K562 (cell line): Measurements from ENCODE around the gene FIS1. TPM values are rescaled to one million over a fixed set of nuclear protein-coding genes. Genes with fewer than 3 reads are reported as not detected.
A peak's percentile ranks its signal among the peaks of the same experiment; 100 is the strongest.

Experiments used
- ARID2 ChIP-seq: fragments of 450-650 bp; IDR thresholded peaks from 2 replicates; pipeline ENCODE4 v1.6.1; 2017; ENCODE audit warnings: antibody characterized with exemption, mild to moderate bottlenecking
- BCL6 ChIP-seq: fragments of 250-450 bp; sonication (Bioruptor Pico); IDR thresholded peaks from 2 replicates; pipeline ENCODE4 v1.4.0; 2020
- CEBPB ChIP-seq: fragments of 450-650 bp; IDR thresholded peaks from 2 replicates; pipeline ENCODE4 v1.6.1; 2016; ENCODE audit warnings: missing genetic modification characterization, missing compliant biosample characterization
- CEBPG ChIP-seq, 3 experiments: fragments of 200-800 bp in 1 of 3; sonication (Bioruptor generic) in 1 of 3; sonication (generic) in 1 of 3; formaldehyde crosslinking in 1 of 3; IDR thresholded peaks in 2 of 3; conservative IDR thresholded peaks in 1 of 3; 2 replicates each; pipeline versions ENCODE4 v1.6.1 to v1.8.0; 2016 to 2022; ENCODE audit warnings: missing compliant biosample characterization in 2 of 3, missing genetic modification characterization in 2 of 3, mild to moderate bottlenecking in 1 of 3, missing genetic modification reagents in 1 of 3
- CEBPZ ChIP-seq: fragments of 150-350 bp; IDR thresholded peaks from 2 replicates; pipeline ENCODE4 v1.6.1; 2014; ENCODE audit warnings: low read depth, mild to moderate bottlenecking, low read length, borderline replicate concordance
- CTCFL ChIP-seq: IDR thresholded peaks from 2 replicates; pipeline ENCODE4 v1.6.1; 2011; ENCODE audit warnings: borderline replicate concordance, low read depth, mild to moderate bottlenecking, moderate library complexity, low read length; ENCODE audit not compliant: insufficient read depth, poor library complexity, severe bottlenecking
- DNMT1 ChIP-seq: fragments of 450-650 bp; IDR thresholded peaks from 2 replicates; pipeline ENCODE4 v1.6.1; 2016; ENCODE audit warnings: antibody characterized with exemption, mild to moderate bottlenecking
- FIP1L1 ChIP-seq: fragments of 200-400 bp; formaldehyde crosslinking; IDR thresholded peaks from 2 replicates; pipeline ENCODE4 v1.6.1; 2018; ENCODE audit warnings: mild to moderate bottlenecking, low read depth, low read length; ENCODE audit not compliant: poor library complexity, severe bottlenecking
- GTF2F1 ChIP-seq: IDR thresholded peaks from 2 replicates; pipeline ENCODE4 v1.6.1; 2011; ENCODE audit warnings: low read depth, low read length, improper control_type of control experiment
- HMGN3 ChIP-seq: IDR thresholded peaks from 2 replicates; pipeline ENCODE4 v1.6.1; 2011; ENCODE audit warnings: borderline replicate concordance, low read depth, mild to moderate bottlenecking, mixed read lengths, low read length; ENCODE audit not compliant: insufficient read length; ENCODE audit errors: extremely low read depth
- HMGXB4 ChIP-seq: sonication (generic); formaldehyde crosslinking; IDR thresholded peaks from 2 replicates; pipeline ENCODE4 v1.8.1; 2023; ENCODE audit warnings: mild to moderate bottlenecking, missing genetic modification reagents
- IRF1 ChIP-seq: sonication (generic); formaldehyde crosslinking; IDR thresholded peaks from 2 replicates; pipeline ENCODE4 v1.8.0; 2022; ENCODE audit warnings: missing genetic modification reagents, mild to moderate bottlenecking, borderline replicate concordance
- MCM2 ChIP-seq: fragments of 450-650 bp; IDR thresholded peaks from 2 replicates; pipeline ENCODE4 v1.6.1; 2017; ENCODE audit warnings: low read depth, mild to moderate bottlenecking
- MTA3 ChIP-seq: fragments of 450-650 bp; formaldehyde crosslinking; IDR thresholded peaks from 2 replicates; pipeline ENCODE4 v1.6.1; 2017; ENCODE audit warnings: mild to moderate bottlenecking, borderline replicate concordance
- NCOA6 ChIP-seq: fragments of 450-650 bp; IDR thresholded peaks from 2 replicates; pipeline ENCODE4 v1.6.1; 2017; ENCODE audit warnings: mild to moderate bottlenecking
- PHF20 ChIP-seq: fragments of 450-650 bp; IDR thresholded peaks from 2 replicates; pipeline ENCODE4 v1.6.1; 2018; ENCODE audit not compliant: partially characterized antibody
- ZNF436 ChIP-seq: fragments of 250-450, 450-650 bp; sonication (Bioruptor Pico); formaldehyde crosslinking; IDR thresholded peaks from 2 replicates; pipeline ENCODE4 v1.7.0; 2020; ENCODE audit warnings: mild to moderate bottlenecking
- ZNF589 ChIP-seq: fragments of 200-800 bp; sonication (Bioruptor generic); IDR thresholded peaks from 2 replicates; pipeline ENCODE4 v1.6.1; 2016; ENCODE audit warnings: low read depth, missing genetic modification characterization, missing compliant biosample characterization
- polyA plus RNA-seq, 8 experiments: library from polyadenylated mRNA; depleted of rRNA in 4 of 8; stranded (reverse) in 5 of 8; unstranded in 3 of 8; fragments of >200 nt; fragmentation: Nextera tagmentation in 2 of 8; fragmentation: Illumina TruSeq in 1 of 8; extraction: Ambion mirVana in 2 of 8; extraction: Trizol in 1 of 8; gene quantifications; 2 replicates each; pipeline versions ENCODE4 v1.2.1 to v1.2.3, GENCODE V29; 2011 to 2014; ENCODE audit warnings: inconsistent platforms in 1 of 8, missing spikeins in 1 of 8
- total RNA-seq, 7 experiments: library from RNA; depleted of rRNA in 6 of 7; stranded (reverse); fragments of >200 nt in 6 of 7; fragmentation: Illumina TruSeq in 2 of 7; extraction: Trizol in 2 of 7; gene quantifications; 2 replicates each; pipeline versions ENCODE4 v1.2.1 to v1.2.3, GENCODE V29; 2011 to 2021; ENCODE audit warnings: low replicate concordance in 1 of 7

Gene FIS1
- total and polyA plus RNA-seq, 9 of the 15 experiments (the other 6 are each of a cell fraction or from before 2014, with no cell fraction given), result 86.0 to 257 (median 144) TPM

- TF ChIP-seq CTCFL (no peak), PHF20 (no peak), CEBPB (tag) (no peak), ZNF436 (no peak), CEBPZ (no peak), FIP1L1 (no peak), ARID2 (no peak), MTA3 (peak; percentile 34; the same call in 1 of the 2 replicates), CEBPG (CRISPR knock-in tag; IDR thresholded peaks at IDR 0.05) (no peak), CEBPG (tag; conservative IDR thresholded peaks at IDR 0.05 in 1 of 2, IDR thresholded peaks at IDR 0.05 in 1 of 2) (no peak), IRF1 (CRISPR knock-in tag) (no peak), ZNF589 (no peak), GTF2F1 (no peak), HMGXB4 (CRISPR knock-in tag) (no peak), HMGN3 (peak; percentile 42), BCL6 (CRISPR knock-in tag) (no peak), NCOA6 (no peak), MCM2 (no peak), DNMT1 (no peak)
These were observed 4.5 kb downstream of the FIS1 start (continued) for GRCh38 chr7:101240226-101241014.
